CD4-positive, alpha-beta T cell (primary cell): ENCODE results near the gene DOP1A. TPM values are rescaled to one million over a fixed set of nuclear protein-coding genes. Genes with fewer than 3 reads are reported as not detected.

Experiments
- ATAC-seq: fragments of 200-7000 bp; cut with Tn5 transposase; one replicate; pipeline ENCODE4 v1.10.0; 2022; ENCODE audit warnings: mild to moderate bottlenecking; ENCODE audit not compliant: poor library complexity
- CTCF ChIA-PET: fragments of 350-600 bp; sonication (Branson Sonifier 250); formaldehyde crosslinking; loops from one replicate; lab custom pipeline; 2021; ENCODE audit warnings: antibody characterized with exemption, inconsistent platforms; lab: Charles Lee
- POLR2A ChIA-PET: fragments of 350-600 bp; sonication (Branson Sonifier 250); formaldehyde crosslinking; loops from one replicate; lab custom pipeline; 2021; ENCODE audit warnings: antibody characterized with exemption, inconsistent platforms; lab: Charles Lee
- DNase-seq, 14 experiments: peaks; one replicate each; pipeline ENCODE4 v3.0.0-alpha.2; 2013 to 2020; ENCODE audit warnings: mixed read lengths in 2 of 14
- H3K27ac ChIP-seq, 2 donors: one replicate each; pipeline versions ENCODE4 v1.5.1 to v1.7.0; 2013; ENCODE audit warnings: low read length in 2 of 2, low read depth in 1 of 2, mild to moderate bottlenecking in 1 of 2
- H3K27me3 ChIP-seq, 2 experiments: 1 replicate in 1 of 2; 2 replicates in 1 of 2; pipeline versions ENCODE4 v1.6.1 to v1.7.0; 2013; ENCODE audit warnings: low read length in 2 of 2, control low read depth in 1 of 2, mild to moderate bottlenecking in 1 of 2, moderate library complexity in 1 of 2; ENCODE audit not compliant: insufficient read depth in 2 of 2, control insufficient read depth in 1 of 2
- H3K36me3 ChIP-seq: one replicate; pipeline ENCODE4 v1.6.1; 2013; ENCODE audit warnings: low read length, control low read depth; ENCODE audit not compliant: insufficient read depth
- H3K4me1 ChIP-seq: one replicate; pipeline ENCODE4 v1.6.1; 2013; ENCODE audit warnings: low read length, control low read depth; ENCODE audit not compliant: insufficient read depth
- H3K4me3 ChIP-seq: one replicate; pipeline ENCODE4 v1.5.1; 2013; ENCODE audit warnings: mild to moderate bottlenecking, low read length, moderate library complexity
- H3K9me3 ChIP-seq, 2 experiments: 1 replicate in 1 of 2; 2 replicates in 1 of 2; pipeline versions ENCODE4 v1.6.1 to v1.7.0; 2013; ENCODE audit warnings: low read length in 2 of 2, mild to moderate bottlenecking in 2 of 2, control low read depth in 1 of 2, moderate library complexity in 1 of 2; ENCODE audit not compliant: control insufficient read depth in 1 of 2, insufficient read depth in 1 of 2
- H3K27ac Mint-ChIP-seq: one replicate; pipeline ENCODE4 v1.8.0; 2020; ENCODE audit warnings: mixed read lengths
- H3K27me3 Mint-ChIP-seq: one replicate; pipeline ENCODE4 v1.8.0; 2021; ENCODE audit warnings: mixed read lengths
- H3K36me3 Mint-ChIP-seq: one replicate; pipeline ENCODE4 v1.8.0; 2021; ENCODE audit warnings: low read depth, mixed read lengths
- H3K4me1 Mint-ChIP-seq: one replicate; pipeline ENCODE4 v1.8.0; 2021; ENCODE audit warnings: low read depth, mixed read lengths
- H3K4me3 Mint-ChIP-seq: one replicate; pipeline ENCODE4 v1.8.0; 2020; ENCODE audit warnings: mild to moderate bottlenecking, mixed read lengths
- H3K9me3 Mint-ChIP-seq: one replicate; pipeline ENCODE4 v1.8.0; 2020; ENCODE audit warnings: mixed read lengths
- CTCF ChIP-seq: fragments of 200-600 bp; IDR thresholded peaks from one replicate; pipeline ENCODE4 v1.8.0; 2022; ENCODE audit warnings: antibody characterized with exemption, mild to moderate bottlenecking
- intact Hi-C, 2 experiments: fragments of 100-400 bp; cut with DNase I in 1 of 2; cut with micrococcal nuclease in 1 of 2; formaldehyde crosslinking; loops; one replicate each; pipeline versions ENCODE4 v1.15.1 to v1.9.0; 2023 to 2025; cut with DNase I, micrococcal nuclease
- total RNA-seq, 174 experiments: library from RNA in 2 of 174; stranded (reverse) in 2 of 174; gene quantifications; one replicate each; pipeline ENCODE4 v1.2.3 and lab custom pipeline; 2021 to 2026

The DOP1A gene
- total RNA-seq, 2 experiments from 2014 or later: 15.6 to 15.8 TPM

- H3K9me3 ChIP-seq: no peaks in the 10 kb centered on the region
- H3K4me1 Mint-ChIP-seq: no peaks in the 10 kb centered on the region
Measured at GRCh38 chr6:83038246-83038645, 29.2 kb upstream of the DOP1A start.

GRCh38 chr6:83042467-83043053 is 24.9 kb upstream of the DOP1A start:
- no peak for TF ChIP-seq CTCF
- ATAC-seq: no peak
- Histone ChIP-seq H3K27ac (no peak overlapping the region), H3K27me3 (no peaks in the 10 kb centered on the region), H3K36me3 (peaks cover 3% of the 10 kb centered on the region), H3K4me1 (no peaks in the 10 kb centered on the region), H3K9me3 (no peaks in the 10 kb centered on the region), H3K4me3 (no peak overlapping the region)
- Mint-ChIP-seq H3K27me3 (no peaks in the 10 kb centered on the region), H3K9me3 (no peaks in the 10 kb centered on the region), H3K4me1 (no peaks in the 10 kb centered on the region), H3K36me3 (peaks cover 15% of the 10 kb centered on the region), H3K27ac (no peak overlapping the region), H3K4me3 (no peak overlapping the region)
- CTCF ChIA-PET: no interaction called here
- intact Hi-C loops: no loop called here
- POLR2A ChIA-PET: no interaction called here
- no peak for DNase-seq

More at GRCh38 chr6:83038246-83038645, 29.2 kb upstream of the DOP1A start:
- H3K27ac ChIP-seq: no peak overlapping the region
- intact Hi-C loops: no loop called here
- Mint-ChIP-seq H3K36me3 (peaks cover 39% of the 10 kb centered on the region), H3K4me3 (no peak overlapping the region), H3K9me3 (peaks cover 3% of the 10 kb centered on the region), H3K27ac (no peak overlapping the region), H3K27me3 (no peaks in the 10 kb centered on the region)
- H3K4me3 ChIP-seq: no peak overlapping the region
- POLR2A ChIA-PET: no interaction called here
- no peaks in the 10 kb centered on the region for H3K36me3 ChIP-seq
- no peaks in the 10 kb centered on the region for H3K4me1 ChIP-seq
- CTCF ChIA-PET: no interaction called here
- ATAC-seq (no peak), DNase-seq (no peak)
- no peaks in the 10 kb centered on the region for H3K27me3 ChIP-seq
- no peak for TF ChIP-seq CTCF

- ChIA-PET CTCF (no interaction called here), POLR2A (no interaction called here)
- no peak for TF ChIP-seq CTCF
- DNase-seq (no peak), ATAC-seq (no peak)
- H3K9me3 ChIP-seq: no peaks in the 10 kb centered on the region
- Mint-ChIP-seq H3K9me3 (no peaks in the 10 kb centered on the region), H3K36me3 (peaks cover 18% of the 10 kb centered on the region), H3K27me3 (no peaks in the 10 kb centered on the region), H3K4me1 (no peaks in the 10 kb centered on the region), H3K27ac (no peak overlapping the region), H3K4me3 (no peak overlapping the region)
- no peak overlapping the region for H3K27ac ChIP-seq
- intact Hi-C loops: no loop called here
- H3K27me3 ChIP-seq: no peaks in the 10 kb centered on the region
- peaks cover 3% of the 10 kb centered on the region for H3K36me3 ChIP-seq
- H3K4me3 ChIP-seq: no peak overlapping the region
- H3K4me1 ChIP-seq: no peaks in the 10 kb centered on the region
Measured at GRCh38 chr6:83044091-83044768, 23.2 kb upstream of the DOP1A start.
